ENCODE data around the gene GCSAM.

- TF ChIP-seq EZH2 (IDR thresholded peaks at IDR 0.05; ENCODE audit: borderline replicate concordance, low read length), result no peak
- no peak for TF ChIP-seq CTCF (IDR thresholded peaks at IDR 0.05; ENCODE audit: low read length)
These were observed 42.8 kb downstream of the GCSAM start for GRCh38 chr3:112089956-112090886.

All from OCI-LY1 (cell line).